Right atrium auricular region (tissue), 2 donors: ENCODE data around the gene CD79A. TPM values are rescaled to one million over a fixed set of nuclear protein-coding genes. Genes with fewer than 3 reads are reported as not detected.

Source experiments
- DNase-seq: peaks from one replicate; pipeline ENCODE4 v3.0.0-alpha.2; 2019; ENCODE audit warnings: low spot score
- H3K27ac ChIP-seq, 2 donors: fragments of 200-600 bp; sonication (generic); 1 replicate in 1 of 2; 2 replicates in 1 of 2; pipeline ENCODE4 v1.5.1; 2016 to 2019
- H3K27me3 ChIP-seq, 2 donors: fragments of 200-600 bp; sonication (generic); one replicate each; pipeline versions ENCODE4 v1.5.1 to v1.6.0; 2017 to 2019
- H3K36me3 ChIP-seq: fragments of 200-600 bp; sonication (generic); one replicate; pipeline ENCODE4 v1.5.1; 2016
- H3K4me1 ChIP-seq, 2 donors: fragments of 200-600 bp; sonication (generic); one replicate each; pipeline versions ENCODE4 v1.5.1 to v1.6.0; 2017 to 2019
- H3K4me3 ChIP-seq, 2 donors: fragments of 200-600 bp; sonication (generic); 1 replicate in 1 of 2; 2 replicates in 1 of 2; pipeline ENCODE4 v1.5.1; 2017 to 2019; ENCODE audit warnings: mild to moderate bottlenecking in 1 of 2, moderate library complexity in 1 of 2
- H3K9me3 ChIP-seq, 2 donors: fragments of 200-600 bp; sonication (generic); one replicate each; pipeline ENCODE4 v1.5.1; 2019
- CTCF ChIP-seq, 2 donors: fragments of 200-600 bp; sonication (generic); IDR thresholded peaks; one replicate each; pipeline ENCODE4 v1.5.1; 2019; ENCODE audit warnings: antibody characterized with exemption in 2 of 2
- total RNA-seq, 2 donors: library from RNA; depleted of rRNA; stranded (reverse); fragments of >200 nt; gene quantifications; one replicate each; pipeline ENCODE4 v1.1.0, GENCODE V29; 2016

Gene CD79A
- total RNA-seq, 2 donors from 2014 or later = 1.1 TPM; not detected in 1

GRCh38 chr19:41851456-41851855, 25.6 kb upstream of the CD79A start:
- H3K4me1 ChIP-seq = no peaks in the 10 kb centered on the region
- no peaks in the 10 kb centered on the region for H3K36me3 ChIP-seq
- H3K27ac ChIP-seq = no peak overlapping the region
- DNase-seq = no peak
- no peaks in the 10 kb centered on the region for H3K9me3 ChIP-seq
- no peaks in the 10 kb centered on the region for H3K27me3 ChIP-seq
- H3K4me3 ChIP-seq = no peak overlapping the region
- TF ChIP-seq CTCF (IDR thresholded peaks at IDR 0.05) = no peak

GRCh38 chr19:41853344-41853743, 23.7 kb upstream of the CD79A start:
- H3K27me3 ChIP-seq = no peaks in the 10 kb centered on the region
- TF ChIP-seq CTCF (IDR thresholded peaks at IDR 0.05) = no peak

GRCh38 chr19:41853768-41854167, 23.3 kb upstream of the CD79A start:
- Histone ChIP-seq H3K36me3 (no peaks in the 10 kb centered on the region), H3K9me3 (no peaks in the 10 kb centered on the region), H3K4me3 (no peak overlapping the region), H3K27me3 (no peaks in the 10 kb centered on the region), H3K4me1 (no peaks in the 10 kb centered on the region), H3K27ac (no peak overlapping the region)
- no peak for TF ChIP-seq CTCF (IDR thresholded peaks at IDR 0.05)
- no peak for DNase-seq

More at GRCh38 chr19:41853344-41853743, 23.7 kb upstream of the CD79A start:
- DNase-seq = no peak
- Histone ChIP-seq H3K36me3 (no peaks in the 10 kb centered on the region), H3K4me1 (no peaks in the 10 kb centered on the region), H3K4me3 (no peak overlapping the region), H3K9me3 (no peaks in the 10 kb centered on the region), H3K27ac (no peak overlapping the region)

GRCh38 chr19:41859213-41859617, 17.9 kb upstream of the CD79A start:
- H3K27ac ChIP-seq = peak overlapping the region; percentile 93 to 98
- H3K27me3 ChIP-seq = no peaks in the 10 kb centered on the region
- peak in 1 of 2 donors; percentile 61 for TF ChIP-seq CTCF (IDR thresholded peaks at IDR 0.05)
- H3K4me1 ChIP-seq = peaks cover 0 to 30% of the 10 kb centered on the region in 2 donors
- no peak for DNase-seq
- peak overlapping the region; percentile 29 to 83 for H3K4me3 ChIP-seq
- no peaks in the 10 kb centered on the region for H3K9me3 ChIP-seq
- peaks cover 32% of the 10 kb centered on the region for H3K36me3 ChIP-seq

GRCh38 chr19:41859618-41860418, 17.3 kb upstream of the CD79A start, which contains the start of gene RPS19:
Gene RPS19, plus strand, starts transcription at chr19:41860255. Its CDS starts 520 bp downstream, at chr19:41860775.
- peak; percentile 35 to 54 for TF ChIP-seq CTCF (IDR thresholded peaks at IDR 0.05)
- H3K36me3 ChIP-seq = peaks cover 38% of the 10 kb centered on the region
- no peaks in the 10 kb centered on the region for H3K27me3 ChIP-seq
- H3K9me3 ChIP-seq = no peaks in the 10 kb centered on the region
- H3K4me3 ChIP-seq = peak within 1 kb of the TSS; percentile 83 to 87
- H3K27ac ChIP-seq = peak within 1 kb of the TSS; percentile 93 to 98
- peak; percentile 98 for DNase-seq
- peaks cover 0 to 34% of the 10 kb centered on the region in 2 donors for H3K4me1 ChIP-seq
